Neural progenitor cell (in vitro differentiated cells): Measurements from ENCODE around the gene SLC4A1AP. TPM values are rescaled to one million over a fixed set of nuclear protein-coding genes. Genes with fewer than 3 reads are reported as not detected.

Source experiments
- DNase-seq: peaks from one replicate; pipeline ENCODE4 v3.0.0-alpha.2; 2016; ENCODE audit warnings: low spot score
- H2AFZ ChIP-seq: fragments of 200-600 bp; sonication (generic); replicated peaks from 2 replicates; pipeline ENCODE4 v1.6.1; 2016; ENCODE audit warnings: antibody characterized with exemption
- H3F3A ChIP-seq: fragments of 200-600 bp; sonication (generic); 2 replicates; pipeline ENCODE4 v1.6.1; 2016; ENCODE audit warnings: antibody characterized with exemption, low read depth
- H3K27ac ChIP-seq: fragments of 200-600 bp; sonication (generic); 2 replicates; pipeline ENCODE4 v1.5.1; 2016; ENCODE audit warnings: mild to moderate bottlenecking
- H3K27me3 ChIP-seq: fragments of 200-600 bp; sonication (generic); 2 replicates; pipeline ENCODE4 v1.6.1; 2016; ENCODE audit warnings: mild to moderate bottlenecking, moderate library complexity
- H3K36me3 ChIP-seq: fragments of 200-600 bp; sonication (generic); 2 replicates; pipeline ENCODE4 v1.5.1; 2016
- H3K4me1 ChIP-seq: fragments of 200-600 bp; sonication (generic); 2 replicates; pipeline ENCODE4 v1.6.1; 2016; ENCODE audit warnings: mixed run types
- H3K4me2 ChIP-seq: fragments of 200-600 bp; sonication (generic); 2 replicates; pipeline ENCODE4 v1.6.1; 2016
- H3K4me3 ChIP-seq: fragments of 200-600 bp; sonication (generic); 2 replicates; pipeline ENCODE4 v1.5.1; 2016
- H3K79me2 ChIP-seq: fragments of 200-600 bp; sonication (generic); 2 replicates; pipeline ENCODE4 v1.6.1; 2016; ENCODE audit warnings: low read depth
- H3K9ac ChIP-seq: fragments of 200-600 bp; sonication (generic); 2 replicates; pipeline ENCODE4 v1.6.1; 2016
- H3K9me3 ChIP-seq: fragments of 200-600 bp; sonication (generic); 2 replicates; pipeline ENCODE4 v1.5.1; 2016; ENCODE audit warnings: low read depth
- H4K20me1 ChIP-seq: fragments of 200-600 bp; sonication (generic); 2 replicates; pipeline ENCODE4 v1.6.1; 2016; ENCODE audit warnings: low read depth
- H3K27ac Mint-ChIP-seq: 3 replicates; pipeline ENCODE4 v1.8.0; 2021; ENCODE audit warnings: mixed read lengths
- H3K27me3 Mint-ChIP-seq: 2 replicates; pipeline ENCODE4 v1.8.0; 2022; ENCODE audit warnings: low read depth, mild to moderate bottlenecking, inconsistent platforms, moderate library complexity, mixed read lengths; ENCODE audit not compliant: insufficient read depth
- H3K36me3 Mint-ChIP-seq: 3 replicates; pipeline ENCODE4 v1.8.0; 2021; ENCODE audit warnings: mixed read lengths
- H3K4me1 Mint-ChIP-seq: 3 replicates; pipeline ENCODE4 v1.8.0; 2021; ENCODE audit warnings: mixed read lengths
- H3K4me3 Mint-ChIP-seq: 3 replicates; pipeline ENCODE4 v1.8.0; 2021; ENCODE audit warnings: mild to moderate bottlenecking, moderate library complexity, mixed read lengths
- H3K9me3 Mint-ChIP-seq: 3 replicates; pipeline ENCODE4 v1.8.0; 2020; ENCODE audit warnings: mixed read lengths
- EZH2 ChIP-seq: fragments of 200-600 bp; sonication (generic); IDR thresholded peaks from 2 replicates; pipeline ENCODE4 v1.6.1; 2017; ENCODE audit warnings: antibody characterized with exemption, mild to moderate bottlenecking, moderate library complexity
- EZH2phosphoT487 ChIP-seq: fragments of 200-600 bp; sonication (generic); IDR thresholded peaks from 2 replicates; pipeline ENCODE4 v1.6.1; 2017; ENCODE audit warnings: antibody characterized with exemption
- total RNA-seq: library from RNA; depleted of rRNA; stranded (reverse); fragments of >200 nt; gene quantifications from 2 replicates; pipeline ENCODE4 v1.2.3, GENCODE V29; 2015; ENCODE audit warnings: low replicate concordance
- TF ChIP-seq, protein P1 (sequence below): fragments of 200-600 bp; sonication (generic); IDR thresholded peaks from 2 replicates; pipeline ENCODE4 v1.5.1; 2017; ENCODE audit warnings: antibody characterized with exemption, mild to moderate bottlenecking

SLC4A1AP gene
- total RNA-seq, 1 donor from 2014 or later: 32.2 TPM

DNA sequence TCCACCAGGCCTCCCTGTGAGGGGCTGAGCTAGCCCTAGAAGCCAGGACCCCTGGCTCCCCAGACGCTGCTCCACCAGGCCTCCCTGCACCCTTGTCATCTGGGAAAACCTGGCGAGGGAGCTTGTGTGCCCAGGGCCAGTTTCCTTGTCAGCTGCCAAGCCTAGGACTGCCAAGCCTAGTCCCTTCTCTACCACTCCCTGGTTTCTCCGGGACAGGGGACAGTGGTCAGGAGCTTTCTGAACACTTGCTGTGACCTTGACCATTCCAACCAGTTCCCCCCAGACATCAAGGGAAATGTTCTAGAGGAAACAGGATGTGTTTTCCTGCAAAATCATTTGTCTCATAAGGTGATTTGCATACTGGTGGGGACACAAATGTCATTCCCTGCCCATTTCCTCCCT is 66.6 kb downstream of the SLC4A1AP start:
- H3K4me2 ChIP-seq: no peak overlapping the region
- no peaks in the 10 kb centered on the region for H3K36me3 ChIP-seq
- H4K20me1 ChIP-seq: no peaks in the 10 kb centered on the region
- H2AFZ ChIP-seq: no peak overlapping the region
- peaks cover 15% of the 10 kb centered on the region for H3F3A ChIP-seq
- H3K9me3 ChIP-seq: no peaks in the 10 kb centered on the region
- TF ChIP-seq EZH2phosphoT487: no peak
- TF ChIP-seq, protein P1, sequence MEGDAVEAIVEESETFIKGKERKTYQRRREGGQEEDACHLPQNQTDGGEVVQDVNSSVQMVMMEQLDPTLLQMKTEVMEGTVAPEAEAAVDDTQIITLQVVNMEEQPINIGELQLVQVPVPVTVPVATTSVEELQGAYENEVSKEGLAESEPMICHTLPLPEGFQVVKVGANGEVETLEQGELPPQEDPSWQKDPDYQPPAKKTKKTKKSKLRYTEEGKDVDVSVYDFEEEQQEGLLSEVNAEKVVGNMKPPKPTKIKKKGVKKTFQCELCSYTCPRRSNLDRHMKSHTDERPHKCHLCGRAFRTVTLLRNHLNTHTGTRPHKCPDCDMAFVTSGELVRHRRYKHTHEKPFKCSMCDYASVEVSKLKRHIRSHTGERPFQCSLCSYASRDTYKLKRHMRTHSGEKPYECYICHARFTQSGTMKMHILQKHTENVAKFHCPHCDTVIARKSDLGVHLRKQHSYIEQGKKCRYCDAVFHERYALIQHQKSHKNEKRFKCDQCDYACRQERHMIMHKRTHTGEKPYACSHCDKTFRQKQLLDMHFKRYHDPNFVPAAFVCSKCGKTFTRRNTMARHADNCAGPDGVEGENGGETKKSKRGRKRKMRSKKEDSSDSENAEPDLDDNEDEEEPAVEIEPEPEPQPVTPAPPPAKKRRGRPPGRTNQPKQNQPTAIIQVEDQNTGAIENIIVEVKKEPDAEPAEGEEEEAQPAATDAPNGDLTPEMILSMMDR: no peak
- Mint-ChIP-seq H3K4me1 (peaks cover 23% of the 10 kb centered on the region), H3K36me3 (no peaks in the 10 kb centered on the region), H3K27ac (no peak overlapping the region), H3K27me3 (peaks cover 5% of the 10 kb centered on the region), H3K9me3 (no peaks in the 10 kb centered on the region), H3K4me3 (no peak overlapping the region)
- peaks cover 8% of the 10 kb centered on the region for H3K27me3 ChIP-seq
- no peak for DNase-seq
- H3K9ac ChIP-seq: no peak overlapping the region
- H3K79me2 ChIP-seq: no peaks in the 10 kb centered on the region
- H3K4me3 ChIP-seq: no peak overlapping the region
- H3K27ac ChIP-seq: no peak overlapping the region
- peaks cover 10% of the 10 kb centered on the region for H3K4me1 ChIP-seq

DNA sequence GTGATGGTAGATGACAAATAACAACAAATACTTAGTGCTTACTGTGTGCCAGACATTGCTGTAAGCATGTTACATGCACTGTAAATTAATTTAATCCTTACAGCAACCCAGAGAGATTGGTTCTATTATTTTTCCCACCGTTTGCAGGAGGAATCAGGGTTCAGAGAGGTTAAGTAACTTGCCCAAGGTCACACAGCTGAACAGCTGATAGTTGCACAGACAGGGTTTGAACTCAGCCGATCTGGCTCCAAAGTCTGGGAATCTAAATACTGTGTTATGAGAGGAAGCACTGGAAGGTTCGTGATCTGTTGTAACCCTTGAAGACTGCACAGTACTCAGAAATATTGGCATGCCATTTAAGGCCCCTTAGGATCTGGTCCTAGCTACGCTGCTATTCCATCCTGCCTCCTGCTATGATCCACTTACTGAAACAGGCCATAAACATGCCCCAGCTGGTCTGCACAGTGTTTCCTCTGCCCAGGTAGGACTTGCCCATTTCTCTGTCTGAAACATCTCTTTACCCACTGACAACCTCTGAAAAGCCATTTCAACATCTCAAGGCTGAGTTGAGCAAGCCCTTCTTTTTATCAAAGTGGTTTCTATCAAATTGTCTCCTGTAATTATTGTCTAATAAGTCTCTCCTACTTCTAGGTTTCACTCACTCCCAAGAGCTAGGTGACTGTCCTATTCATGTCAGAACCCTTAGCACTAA is 67.4 kb downstream of the SLC4A1AP start:
- TF ChIP-seq, protein P1: no peak
- TF ChIP-seq EZH2 (no peak), EZH2phosphoT487 (no peak)
- Histone ChIP-seq H3K27ac (no peak overlapping the region), H3K27me3 (peaks cover 8% of the 10 kb centered on the region), H3K79me2 (no peaks in the 10 kb centered on the region), H2AFZ (no peak overlapping the region), H3K36me3 (no peaks in the 10 kb centered on the region), H3K9me3 (no peaks in the 10 kb centered on the region), H3K9ac (no peak overlapping the region), H4K20me1 (no peaks in the 10 kb centered on the region), H3F3A (peaks cover 18% of the 10 kb centered on the region), H3K4me2 (no peak overlapping the region), H3K4me3 (no peak overlapping the region), H3K4me1 (peaks cover 10% of the 10 kb centered on the region)
- H3K4me3 Mint-ChIP-seq: no peak overlapping the region
- H3K9me3 Mint-ChIP-seq: no peaks in the 10 kb centered on the region
- no peaks in the 10 kb centered on the region for H3K36me3 Mint-ChIP-seq
- peak overlapping the region; percentile 15 for H3K27ac Mint-ChIP-seq
- H3K4me1 Mint-ChIP-seq: peaks cover 19% of the 10 kb centered on the region
- DNase-seq: no peak
- peaks cover 5% of the 10 kb centered on the region for H3K27me3 Mint-ChIP-seq

DNA sequence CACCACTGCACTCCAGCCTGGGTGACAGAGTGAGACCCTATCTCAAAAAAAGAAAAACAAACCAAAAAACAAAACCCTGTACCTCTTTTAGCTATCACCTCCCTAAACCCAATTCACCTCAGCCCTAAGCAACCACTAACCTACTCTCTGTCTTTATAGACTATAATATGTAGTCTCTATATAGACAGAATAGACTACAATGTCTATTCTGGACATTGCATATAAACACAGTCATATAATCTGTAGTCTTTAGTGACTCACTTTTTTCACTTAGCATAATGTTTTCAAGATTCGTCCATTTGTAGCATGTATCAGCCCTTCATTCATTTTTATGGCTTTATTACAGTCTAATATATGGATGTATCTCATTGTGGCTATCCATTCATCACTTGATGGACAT is 70.6 kb downstream of the SLC4A1AP start:
- Histone ChIP-seq H3K36me3 (no peaks in the 10 kb centered on the region), H3K27ac (no peak overlapping the region), H3K9me3 (no peaks in the 10 kb centered on the region), H4K20me1 (no peaks in the 10 kb centered on the region), H3K4me1 (peaks cover 10% of the 10 kb centered on the region), H3K4me2 (peak overlapping the region; percentile 80), H3K27me3 (peaks cover 8% of the 10 kb centered on the region), H3K79me2 (no peaks in the 10 kb centered on the region), H3F3A (peaks cover 23% of the 10 kb centered on the region), H2AFZ (no peak overlapping the region), H3K4me3 (no peak overlapping the region), H3K9ac (no peak overlapping the region)
- no peak overlapping the region for H3K27ac Mint-ChIP-seq
- DNase-seq: no peak
- H3K27me3 Mint-ChIP-seq: peaks cover 14% of the 10 kb centered on the region
- no peaks in the 10 kb centered on the region for H3K36me3 Mint-ChIP-seq
- peaks cover 6% of the 10 kb centered on the region for H3K9me3 Mint-ChIP-seq
- TF ChIP-seq EZH2: no peak
- TF ChIP-seq, protein P1: no peak
- no peak for TF ChIP-seq EZH2phosphoT487
- H3K4me3 Mint-ChIP-seq: no peak overlapping the region
- H3K4me1 Mint-ChIP-seq: peaks cover 12% of the 10 kb centered on the region
